Mesodermal cell (in vitro differentiated cells): ENCODE data around the gene BLOC1S1.

Experiments used
- H3K27ac ChIP-seq: 2 replicates; pipeline ENCODE4 v1.7.0; 2013; ENCODE audit warnings: mild to moderate bottlenecking, low read depth, low read length, moderate library complexity; ENCODE audit not compliant: severe bottlenecking
- H3K36me3 ChIP-seq: 2 replicates; pipeline ENCODE4 v1.7.1; 2013; ENCODE audit warnings: mild to moderate bottlenecking, low read length, moderate library complexity; ENCODE audit not compliant: control insufficient read depth, insufficient read depth
- H3K4me1 ChIP-seq: one replicate; pipeline ENCODE4 v1.7.1; 2013; ENCODE audit warnings: mild to moderate bottlenecking, low read length; ENCODE audit not compliant: insufficient read depth, control insufficient read depth, poor library complexity, severe bottlenecking
- H3K4me3 ChIP-seq: 2 replicates; pipeline ENCODE4 v1.7.0; 2013; ENCODE audit warnings: low read length, control low read depth, mild to moderate bottlenecking; ENCODE audit not compliant: insufficient read depth, poor library complexity, severe bottlenecking; ENCODE audit errors: extremely low read depth
- H3K9me3 ChIP-seq: 2 replicates; pipeline ENCODE4 v1.7.1; 2013; ENCODE audit warnings: mild to moderate bottlenecking, low read length, moderate library complexity; ENCODE audit not compliant: control insufficient read depth
- WGBS, 2 experiments: methylation state at CpG; one replicate each; pipeline ENCODE4 v1.1.5; 2013; ENCODE audit warnings: missing lambda C conversion rate in 2 of 2; ENCODE audit not compliant: insufficient coverage in 2 of 2; 5-methylcytosine and 5-hydroxymethylcytosine counted together

BLOC1S1 gene

DNA sequence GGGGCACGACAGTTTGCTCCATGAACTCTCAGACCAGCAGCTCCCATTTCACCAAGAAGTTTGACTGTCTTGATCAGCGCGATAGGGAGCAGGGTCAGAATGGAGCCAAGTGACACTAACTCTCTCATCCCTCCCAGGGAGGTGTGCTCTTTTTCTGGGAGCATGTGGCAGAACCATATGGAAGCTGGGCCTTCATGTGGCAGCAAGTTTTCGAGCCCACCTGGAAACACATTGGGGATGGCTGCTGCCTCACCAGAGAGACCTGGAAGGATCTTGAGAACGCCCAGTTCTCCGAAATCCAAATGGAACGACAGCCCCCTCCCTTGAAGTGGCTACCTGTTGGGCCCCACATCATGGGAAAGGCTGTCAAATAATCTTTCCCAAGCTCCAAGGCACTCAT is 32.2 kb upstream of the BLOC1S1 start:
- H3K9me3 ChIP-seq: no peaks in the 10 kb centered on the region
- no peak overlapping the region for H3K27ac ChIP-seq
- H3K4me3 ChIP-seq: no peak overlapping the region
- WGBS, 2 experiments: 76 to 86% methylated on average over 7 of the region's 7 CpGs
- H3K36me3 ChIP-seq: peaks cover 9% of the 10 kb centered on the region
- peaks cover 8% of the 10 kb centered on the region for H3K4me1 ChIP-seq

- WGBS, 2 experiments: 95 to 96% methylated on average over 7 to 12 of the region's 20 CpGs
- peaks cover 9% of the 10 kb centered on the region for H3K36me3 ChIP-seq
- no peak overlapping the region for H3K27ac ChIP-seq
- no peaks in the 10 kb centered on the region for H3K9me3 ChIP-seq
- peaks cover 8% of the 10 kb centered on the region for H3K4me1 ChIP-seq
- H3K4me3 ChIP-seq: no peak overlapping the region
These were observed 31.0 kb upstream of the BLOC1S1 start for GRCh38 chr12:55684761-55685370.

DNA sequence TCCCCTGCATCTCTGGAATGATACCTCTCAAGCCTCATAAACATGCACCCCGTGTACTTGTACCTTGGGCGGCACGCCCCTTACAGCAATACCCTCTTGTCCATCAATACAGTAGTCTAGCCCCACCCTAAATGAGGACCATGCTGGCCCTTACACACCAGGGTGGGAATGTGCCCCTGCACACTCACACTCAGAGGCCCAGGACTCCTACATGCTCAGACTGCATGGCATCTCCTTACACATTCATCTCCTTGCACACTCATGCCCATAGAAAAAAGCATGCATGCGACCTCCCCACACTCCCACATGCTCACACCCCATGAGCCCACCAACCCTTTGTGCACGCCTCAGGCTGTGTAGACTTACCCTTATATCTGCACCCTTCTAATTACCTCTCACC is 30.2 kb upstream of the BLOC1S1 start:
- peaks cover 8% of the 10 kb centered on the region for H3K4me1 ChIP-seq
- H3K36me3 ChIP-seq: peaks cover 9% of the 10 kb centered on the region
- WGBS, 2 experiments: 89 to 93% methylated on average over 5 of the region's 5 CpGs
- no peak overlapping the region for H3K27ac ChIP-seq
- H3K4me3 ChIP-seq: no peak overlapping the region
- no peaks in the 10 kb centered on the region for H3K9me3 ChIP-seq

- 89 to 92% methylated on average over 9 of the region's 9 CpGs for WGBS, 2 experiments
- Histone ChIP-seq H3K36me3 (peaks cover 9% of the 10 kb centered on the region), H3K4me1 (peaks cover 4% of the 10 kb centered on the region), H3K27ac (no peak overlapping the region), H3K4me3 (no peak overlapping the region), H3K9me3 (no peaks in the 10 kb centered on the region)
These were observed 29.4 kb upstream of the BLOC1S1 start for GRCh38 chr12:55686366-55687010.

- Histone ChIP-seq H3K4me1 (no peaks in the 10 kb centered on the region), H3K4me3 (no peak overlapping the region), H3K9me3 (no peaks in the 10 kb centered on the region), H3K27ac (no peak overlapping the region), H3K36me3 (peaks cover 12% of the 10 kb centered on the region)
These were observed 28.1 kb upstream of the BLOC1S1 start for GRCh38 chr12:55687746-55688145.

DNA sequence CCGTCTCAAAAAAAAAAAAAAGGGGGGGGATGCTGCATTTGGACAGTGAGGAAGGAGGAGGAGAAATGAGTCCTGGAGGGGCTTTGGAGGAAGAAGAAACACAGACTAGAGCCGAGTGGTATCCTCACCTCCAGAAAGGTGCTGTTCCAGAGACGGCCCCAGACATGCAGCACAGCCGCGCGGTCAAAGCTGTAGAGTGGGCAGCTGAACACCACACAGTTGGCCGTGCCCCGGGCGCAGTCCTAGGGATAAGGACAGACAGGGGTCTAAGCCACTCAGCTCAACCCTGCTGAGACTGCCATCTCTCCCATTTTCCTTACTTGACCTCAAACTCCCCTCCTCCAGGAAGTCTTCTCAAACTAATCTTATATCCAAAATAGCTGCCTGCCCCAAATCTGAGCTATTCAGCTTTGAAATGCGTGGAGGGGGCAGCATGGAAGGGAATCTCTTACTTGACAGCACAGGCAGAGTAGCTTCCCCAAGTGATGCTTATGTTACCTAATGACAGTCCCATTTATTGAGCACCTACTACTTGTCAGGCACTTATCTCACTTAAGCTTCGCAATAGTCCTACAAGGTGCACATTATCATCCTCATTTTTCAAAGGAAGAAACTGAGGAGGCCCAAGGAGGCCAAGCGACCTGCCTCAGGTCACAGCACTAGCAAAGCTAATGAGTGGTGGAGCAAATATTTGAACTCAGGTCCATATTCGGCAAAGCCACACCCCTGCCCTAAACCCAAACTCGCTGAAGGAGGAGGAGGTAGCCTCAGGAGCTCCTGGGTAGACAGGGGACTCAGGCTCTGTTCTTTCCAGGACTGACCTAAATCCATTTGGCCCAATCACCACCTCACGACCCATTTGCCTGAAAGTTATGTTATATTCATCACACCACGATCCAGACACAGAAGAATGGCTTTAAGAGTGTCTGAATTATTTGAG is 26.9 kb upstream of the BLOC1S1 start:
- Histone ChIP-seq H3K4me3 (no peak overlapping the region), H3K36me3 (peaks cover 12% of the 10 kb centered on the region), H3K4me1 (no peaks in the 10 kb centered on the region), H3K9me3 (no peaks in the 10 kb centered on the region), H3K27ac (no peak overlapping the region)
- WGBS, 2 experiments: 89 to 92% methylated on average over 11 to 12 of the region's 16 CpGs

DNA sequence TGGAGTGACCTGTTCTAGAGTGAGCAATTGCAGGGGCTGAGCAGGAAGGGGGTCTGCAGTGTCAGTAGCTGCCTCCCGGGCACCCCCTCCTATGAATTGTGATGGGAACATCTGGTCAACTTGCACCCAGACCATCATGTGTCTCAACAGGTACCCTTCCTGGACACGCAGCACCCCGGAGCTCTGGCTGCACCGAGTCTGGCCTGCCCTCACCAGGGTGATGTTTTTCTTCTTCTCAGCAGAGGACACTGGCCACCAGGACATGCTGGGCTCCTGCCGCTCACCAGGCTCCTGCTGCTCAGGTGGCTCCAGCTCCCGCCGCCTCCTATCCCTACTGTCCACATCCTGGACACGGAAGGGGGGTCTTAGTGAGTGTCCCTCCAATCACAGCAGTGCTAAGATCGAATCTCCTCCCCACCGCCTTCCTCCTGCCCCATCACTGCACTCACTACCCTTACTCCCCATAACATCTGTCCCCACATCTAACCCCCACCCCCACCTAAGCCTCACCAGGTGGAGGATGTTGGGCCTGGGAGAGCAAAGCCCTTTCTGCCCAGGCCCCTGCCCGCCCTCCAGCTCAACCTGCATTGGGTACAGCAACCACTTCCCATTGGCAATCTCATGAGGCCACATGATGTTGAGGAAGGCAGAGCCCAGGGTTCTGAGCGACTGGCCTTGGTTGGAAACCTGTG is 23.1 kb upstream of the BLOC1S1 start:
- Histone ChIP-seq H3K27ac (no peak overlapping the region), H3K4me1 (no peaks in the 10 kb centered on the region), H3K36me3 (peaks cover 12% of the 10 kb centered on the region), H3K9me3 (no peaks in the 10 kb centered on the region), H3K4me3 (no peak overlapping the region)
- WGBS, 2 experiments: 92 to 95% methylated on average over 8 to 9 of the region's 12 CpGs

DNA sequence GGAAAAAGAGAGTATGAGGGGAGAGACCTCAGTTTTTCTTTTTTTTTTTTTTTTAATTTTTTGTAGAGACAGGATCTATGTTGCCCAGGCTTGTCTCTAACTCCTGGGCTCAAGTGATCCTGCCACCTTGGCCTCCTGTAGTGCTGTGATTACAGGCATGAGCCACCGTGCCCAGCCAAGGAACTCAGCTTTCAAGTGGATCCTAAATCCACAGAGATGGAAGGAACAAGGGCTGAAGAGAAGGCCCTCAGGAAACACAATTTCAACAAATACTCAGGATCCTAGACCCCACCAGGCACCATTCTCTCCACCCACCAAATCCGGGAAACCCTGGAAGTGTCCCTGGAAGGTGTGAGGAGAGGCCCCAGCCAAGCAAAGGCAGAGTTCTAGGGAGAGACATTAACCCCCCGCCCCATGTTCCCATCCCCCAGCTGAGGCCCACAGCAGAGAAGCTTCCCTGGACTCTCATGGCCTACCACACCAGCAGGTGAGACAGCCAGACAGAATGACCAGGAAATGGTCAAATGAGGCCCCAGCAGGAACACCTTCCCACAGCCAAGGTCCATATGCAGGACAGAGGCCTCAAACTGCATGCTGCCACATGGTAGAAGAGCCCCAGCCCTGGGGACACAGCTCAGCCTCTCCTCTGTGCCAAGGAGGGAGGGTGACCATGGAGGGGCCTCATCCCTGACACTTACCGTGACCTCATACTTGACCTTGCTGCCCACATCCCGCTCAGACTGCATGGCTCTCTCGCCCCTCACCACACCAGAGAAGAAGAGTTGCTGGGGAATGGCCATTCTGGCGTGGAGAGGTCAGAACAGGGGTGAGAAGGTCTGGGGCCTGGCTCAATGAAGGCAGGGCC is 22.3 kb upstream of the BLOC1S1 start:
- H3K4me3 ChIP-seq: no peak overlapping the region
- H3K4me1 ChIP-seq: no peaks in the 10 kb centered on the region
- H3K36me3 ChIP-seq: peaks cover 10% of the 10 kb centered on the region
- 88 to 100% methylated on average over 1 to 2 of the region's 7 CpGs for WGBS, 2 experiments
- H3K9me3 ChIP-seq: no peaks in the 10 kb centered on the region
- no peak overlapping the region for H3K27ac ChIP-seq

- H3K36me3 ChIP-seq: peaks cover 10% of the 10 kb centered on the region
- H3K4me3 ChIP-seq: no peak overlapping the region
- H3K4me1 ChIP-seq: no peaks in the 10 kb centered on the region
- no peak overlapping the region for H3K27ac ChIP-seq
- no peaks in the 10 kb centered on the region for H3K9me3 ChIP-seq
- 84 to 93% methylated on average over 4 of the region's 7 CpGs for WGBS, 2 experiments
These were observed 21.7 kb upstream of the BLOC1S1 start for GRCh38 chr12:55694188-55694515.

GRCh38 chr12:55694651-55695050 is 21.2 kb upstream of the BLOC1S1 start:
- H3K4me3 ChIP-seq: no peak overlapping the region
- H3K9me3 ChIP-seq: no peaks in the 10 kb centered on the region
- H3K36me3 ChIP-seq: peaks cover 10% of the 10 kb centered on the region
- no peaks in the 10 kb centered on the region for H3K4me1 ChIP-seq
- 87 to 93% methylated on average over 3 to 4 of the region's 4 CpGs for WGBS, 2 experiments
- H3K27ac ChIP-seq: no peak overlapping the region
